Parietal lobe (tissue), 1 donor: ENCODE data around the gene STPG2. TPM values are rescaled to one million over a fixed set of nuclear protein-coding genes. Genes with fewer than 3 reads are reported as not detected.

ENCODE experiments used
- total RNA-seq: library from RNA; depleted of rRNA; stranded (reverse); fragments of >200 nt; gene quantifications from one replicate; pipeline ENCODE4 v1.2.3, GENCODE V29; 2014

STPG2 gene
- 4.1 TPM for total RNA-seq

GRCh38 chr4:98143001-98143899 lies at the start of gene STPG2:
Gene STPG2 (minus strand): TSS chr4:98143476.

Other genes starting within 250 kb of the STPG2 start
- 180 TPM for gene RAP1GDS1, start 117.9 kb upstream of the STPG2 start, total RNA-seq